NCI-H748 (cell line): ENCODE results near the gene MYO15A.
"Not testable (repeated sequence)": the region's sequence is repeated elsewhere in the genome, so short reads cannot be mapped to it uniquely, and the experiment has no call there.

Experiments used
- DNase-seq: peaks from one replicate; lab custom pipeline; 2025; ENCODE audit not compliant: unreplicated experiment; lab: John Stamatoyannopoulos, UW

The MYO15A gene

DNA sequence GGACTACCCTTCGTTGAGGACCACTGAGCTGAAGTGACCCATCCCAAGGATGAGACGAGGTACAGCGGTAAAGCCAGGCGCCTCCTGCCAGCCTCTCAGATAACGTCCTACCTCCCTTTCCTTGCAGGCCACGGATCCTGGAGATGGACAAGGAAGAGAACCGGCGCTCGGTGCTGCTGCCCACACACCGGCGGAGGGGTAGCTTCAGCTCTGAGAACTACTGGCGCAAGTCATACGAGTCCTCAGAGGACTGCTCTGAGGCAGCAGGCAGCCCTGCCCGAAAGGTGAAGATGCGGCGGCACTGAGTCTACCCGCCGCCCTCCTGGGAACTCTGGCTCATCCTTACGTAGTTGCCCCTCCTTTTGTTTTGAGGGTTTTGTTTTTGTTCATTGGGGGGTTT lies 99.5 kb downstream of the MYO15A start:
- DNase-seq = no peak

DNA sequence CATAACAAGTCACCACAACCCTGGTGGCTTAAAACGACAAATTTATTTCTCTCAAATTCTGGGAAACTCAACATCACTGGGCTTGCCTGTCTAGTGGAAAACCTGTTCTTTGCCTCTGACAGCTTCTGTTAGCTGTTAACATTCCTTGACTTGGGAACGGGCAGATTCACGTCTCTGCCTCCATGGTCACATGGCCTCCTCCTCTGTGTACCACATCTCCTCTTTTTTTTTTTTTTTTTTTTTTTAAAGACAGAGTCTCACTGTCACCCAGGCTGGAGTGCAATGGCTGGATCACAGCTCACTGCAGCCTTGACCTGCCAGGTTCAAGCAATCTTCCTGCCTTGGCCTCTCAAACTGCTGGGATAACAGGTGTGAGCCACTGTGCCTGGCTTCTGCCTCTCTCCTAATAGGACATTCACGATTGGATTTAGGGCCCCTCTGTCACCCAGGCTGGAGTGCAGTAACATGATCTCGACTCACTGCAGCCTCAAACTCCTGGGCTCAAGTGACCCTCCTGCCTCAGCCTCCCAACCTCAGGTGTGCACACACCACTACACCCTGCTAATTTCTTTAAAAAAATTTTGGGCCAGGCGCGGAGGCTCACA lies 105.2 kb downstream of the MYO15A start:
- no peak for DNase-seq

DNA sequence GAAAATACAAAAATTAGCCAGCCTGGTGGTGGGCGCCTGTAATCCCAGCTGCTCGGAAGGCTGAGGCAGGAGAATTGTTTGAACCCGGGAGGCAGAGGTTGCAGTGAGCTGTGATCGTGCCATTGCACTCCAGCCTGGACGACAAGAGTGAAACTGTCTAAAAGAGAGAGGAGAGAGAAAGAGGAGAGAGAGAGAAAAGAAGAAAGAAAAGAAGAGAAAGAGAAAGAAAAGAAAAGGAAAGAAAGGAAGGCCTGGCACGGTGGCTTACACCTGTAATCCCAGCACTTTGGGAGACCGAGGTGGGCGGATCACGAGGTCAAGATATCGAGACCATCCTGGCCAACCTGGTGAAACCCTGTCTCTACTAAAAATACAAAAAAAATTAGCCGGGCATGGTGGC lies 108.3 kb downstream of the MYO15A start:
- not testable (repeated sequence) for DNase-seq

DNA sequence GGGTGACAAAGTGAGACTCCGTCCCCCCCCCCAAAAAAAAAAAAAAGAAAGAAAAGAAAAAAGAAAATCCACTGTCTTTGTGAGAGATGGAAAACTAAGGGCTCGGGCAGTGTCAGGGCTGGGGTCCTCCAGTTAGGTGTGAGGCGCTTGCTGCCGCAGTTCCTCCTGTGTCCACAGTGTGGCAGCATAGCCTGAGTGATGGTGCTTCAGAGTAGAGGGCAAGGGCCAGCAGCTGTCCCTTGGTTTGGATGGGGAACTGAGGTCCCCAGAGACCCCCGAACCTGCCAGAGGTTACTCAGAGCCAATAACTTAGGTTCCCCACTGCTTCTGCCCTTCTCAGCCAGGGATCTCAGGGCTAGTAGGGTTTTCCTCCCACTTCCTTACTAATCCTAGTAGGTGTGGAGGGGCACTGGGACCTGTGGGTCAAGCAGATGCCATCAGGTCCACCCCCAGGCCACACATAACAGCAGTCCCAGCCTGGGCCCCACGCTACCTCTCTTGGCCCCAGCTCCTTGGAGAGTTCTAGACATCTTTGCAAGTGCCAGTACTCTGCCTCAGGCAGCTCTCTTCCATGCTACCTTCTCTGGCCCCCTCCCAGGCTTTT lies 109.0 kb downstream of the MYO15A start:
- DNase-seq = peak; percentile 72

GRCh38 chr17:18218756-18219415 lies 110.3 kb downstream of the MYO15A start:
- no peak for DNase-seq

DNA sequence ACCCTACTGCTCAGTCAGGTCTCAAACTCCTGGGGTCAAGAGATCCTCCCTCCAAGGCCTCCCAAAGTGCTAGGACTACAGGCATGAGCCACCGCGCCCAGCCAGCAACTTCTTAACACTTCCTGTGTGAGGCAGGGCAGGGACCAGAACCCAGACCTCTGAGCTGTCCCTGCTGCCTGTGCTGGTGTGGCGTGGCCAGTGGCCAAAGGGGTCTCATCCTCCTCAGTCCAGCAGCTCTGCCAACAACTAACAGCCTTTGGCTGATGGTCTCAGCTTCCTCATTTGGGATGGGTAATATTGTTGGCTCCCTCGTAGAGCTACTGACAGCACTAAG lies 115.5 kb downstream of the MYO15A start:
- no peak for DNase-seq

DNA sequence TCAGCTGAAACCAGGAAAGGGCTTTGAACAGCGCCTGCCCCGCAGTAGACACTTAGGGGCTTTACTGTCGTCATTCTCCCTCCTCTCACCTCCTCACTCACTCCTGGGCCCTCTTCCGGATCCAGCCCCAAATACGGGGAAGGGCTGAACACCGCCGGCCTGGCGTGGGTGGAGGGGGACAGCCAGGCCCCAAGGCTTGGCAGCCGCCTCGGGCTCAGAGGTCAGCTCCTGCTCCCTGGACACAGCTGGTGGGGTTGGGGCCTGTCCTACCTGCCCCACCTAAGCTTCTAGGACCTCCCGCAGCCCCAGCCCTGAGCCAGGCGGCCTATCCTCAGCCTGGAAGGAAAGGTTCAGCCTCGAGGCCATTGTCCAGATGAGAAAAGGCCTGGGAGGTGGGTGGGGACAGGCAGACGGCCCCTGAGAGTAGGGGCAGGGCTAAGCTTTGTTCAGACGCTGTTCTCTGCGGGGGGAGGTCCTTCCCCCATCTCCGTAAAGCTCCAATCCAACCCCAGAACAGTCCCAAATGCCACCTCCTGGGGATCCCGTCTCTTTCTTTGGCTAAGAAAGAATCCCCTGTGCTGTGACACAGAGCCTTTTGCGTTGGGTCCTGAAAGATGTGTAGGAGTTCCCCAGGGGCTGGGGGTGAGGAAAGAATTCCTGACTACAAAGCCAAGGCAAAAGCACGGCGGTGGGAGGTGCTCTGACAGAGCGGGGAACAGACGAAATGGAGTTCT lies 116.0 kb downstream of the MYO15A start:
- no peak for DNase-seq

DNA sequence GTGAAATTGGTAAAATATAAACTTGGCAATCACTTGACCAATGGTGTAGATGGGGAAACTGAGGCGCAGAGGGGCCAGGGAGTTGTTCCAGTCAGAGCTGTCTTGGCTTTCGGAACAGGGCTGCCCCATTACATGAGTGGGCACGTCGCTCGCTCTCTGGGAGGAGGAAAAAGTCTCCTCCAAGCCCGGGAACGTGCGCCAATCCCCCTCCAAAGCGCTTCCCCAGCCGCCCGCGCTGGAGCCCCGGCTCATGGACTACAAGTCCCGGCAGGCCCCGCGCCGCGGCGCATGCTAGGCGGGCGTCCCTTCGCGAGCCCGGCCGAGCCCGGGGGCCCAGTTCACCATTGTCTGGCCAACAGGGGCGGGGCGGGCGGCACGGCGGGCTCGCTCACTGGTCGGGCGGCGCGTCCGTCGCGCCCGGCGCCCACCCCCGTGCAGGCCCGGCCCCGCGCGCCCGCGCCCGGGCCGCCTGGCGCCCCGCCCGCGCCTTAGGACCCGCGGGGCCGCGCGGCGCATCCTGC lies 116.6 kb downstream of the MYO15A start, which contains the start of gene LLGL1:
Gene LLGL1 (plus strand): TSS at position 515 of the 521 bp plus-strand sequence. CDS start 48 bp downstream, outside the sequence.
- peak; percentile 98 for DNase-seq

GRCh38 chr17:18225642-18226283 lies 117.2 kb downstream of the MYO15A start:
- DNase-seq = peak; percentile 64

GRCh38 chr17:18226284-18226945 lies 117.9 kb downstream of the MYO15A start:
- DNase-seq = no peak

DNA sequence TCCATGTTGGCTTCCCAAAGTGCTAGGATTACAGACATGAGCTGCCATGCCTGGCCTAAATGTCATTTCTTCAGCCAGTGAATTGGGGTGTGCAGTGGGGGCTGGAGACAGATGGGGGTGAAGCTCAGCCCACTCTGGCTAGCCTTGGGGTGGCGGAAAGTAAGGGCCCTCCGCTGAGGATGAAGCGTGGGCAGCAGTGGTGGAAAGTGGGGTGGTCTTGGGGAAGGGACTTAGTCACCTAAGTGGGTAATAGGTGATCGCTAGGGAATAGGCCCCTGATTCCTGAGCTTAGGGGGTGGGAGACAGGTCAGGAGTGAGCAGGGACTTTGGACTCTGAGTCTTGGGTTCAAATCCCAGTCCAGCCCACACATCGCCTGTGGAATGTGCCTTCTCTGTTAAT lies 119.1 kb downstream of the MYO15A start:
- no peak for DNase-seq

GRCh38 chr17:18228176-18228682 lies 119.7 kb downstream of the MYO15A start:
- no peak for DNase-seq

- no peak for DNase-seq
Measured at GRCh38 chr17:18229254-18229653, 120.7 kb downstream of the MYO15A start.
